ES-I3 (cell line): ENCODE measurements around the gene FBXL4.
A peak's percentile ranks its signal among the peaks of the same experiment; 100 is the strongest.

Experiments used
- H3K36me3 ChIP-seq: 2 replicates; pipeline ENCODE4 v1.6.1; 2013; ENCODE audit warnings: mild to moderate bottlenecking, low read length, control low read depth, moderate library complexity; ENCODE audit not compliant: insufficient read depth
- H3K4me1 ChIP-seq: 2 replicates; pipeline ENCODE4 v1.6.1; 2013; ENCODE audit warnings: mild to moderate bottlenecking, control low read depth, low read length; ENCODE audit not compliant: insufficient read depth
- H3K9ac ChIP-seq: 2 replicates; pipeline ENCODE4 v1.6.1; 2013; ENCODE audit warnings: low read depth, mild to moderate bottlenecking, low read length, moderate library complexity
- H3K9me3 ChIP-seq: 2 replicates; pipeline ENCODE4 v1.6.1; 2013; ENCODE audit warnings: mild to moderate bottlenecking, low read length, moderate library complexity; ENCODE audit not compliant: control insufficient read depth, insufficient read depth

FBXL4 gene

GRCh38 chr6:98970469-98970868 is 22.7 kb upstream of the FBXL4 start:
- Histone ChIP-seq H3K9me3 (0 out of 2 replicates have a peak, but pooled peaks cover 2% of the 10 kb centered on the region), H3K9ac (no peak overlapping the region), H3K36me3 (no peaks in the 10 kb centered on the region), H3K4me1 (no peaks in the 10 kb centered on the region)

- H3K9me3 ChIP-seq, result 0 out of 2 replicates have a peak, but pooled peaks cover 2% of the 10 kb centered on the region
- no peaks in the 10 kb centered on the region for H3K4me1 ChIP-seq
- H3K36me3 ChIP-seq, result no peaks in the 10 kb centered on the region
- H3K9ac ChIP-seq, result no peak overlapping the region
Observed at GRCh38 chr6:98967616-98968015, 19.9 kb upstream of the FBXL4 start.

- no peaks in the 10 kb centered on the region for H3K36me3 ChIP-seq
- H3K9ac ChIP-seq, result no peak overlapping the region
- H3K9me3 ChIP-seq, result no peaks in the 10 kb centered on the region
- H3K4me1 ChIP-seq, result no peaks in the 10 kb centered on the region
Observed at GRCh38 chr6:98959631-98960030, 11.9 kb upstream of the FBXL4 start.

GRCh38 chr6:98958776-98959175 is 11.0 kb upstream of the FBXL4 start:
- no peaks in the 10 kb centered on the region for H3K9me3 ChIP-seq
- H3K36me3 ChIP-seq, result no peaks in the 10 kb centered on the region
- no peaks in the 10 kb centered on the region for H3K4me1 ChIP-seq
- no peak overlapping the region for H3K9ac ChIP-seq

- no peak overlapping the region for H3K9ac ChIP-seq
- no peaks in the 10 kb centered on the region for H3K4me1 ChIP-seq
- no peaks in the 10 kb centered on the region for H3K9me3 ChIP-seq
- no peaks in the 10 kb centered on the region for H3K36me3 ChIP-seq
Observed at GRCh38 chr6:98957450-98957849, 9.7 kb upstream of the FBXL4 start.

- no peaks in the 10 kb centered on the region for H3K36me3 ChIP-seq
- no peaks in the 10 kb centered on the region for H3K4me1 ChIP-seq
- no peak overlapping the region for H3K9ac ChIP-seq
- peaks cover 3% of the 10 kb centered on the region; the same call in 1 of the 2 replicates for H3K9me3 ChIP-seq
Observed at GRCh38 chr6:98949589-98949988, 1.8 kb upstream of the FBXL4 start.

- Histone ChIP-seq H3K9ac (peak overlapping the region; percentile 54), H3K4me1 (no peaks in the 10 kb centered on the region), H3K36me3 (no peaks in the 10 kb centered on the region), H3K9me3 (peaks cover 3% of the 10 kb centered on the region; the same call in 1 of the 2 replicates)
Observed at GRCh38 chr6:98946879-98947410, 801 bp downstream of the FBXL4 start.

GRCh38 chr6:98946266-98946878 is 1.4 kb downstream of the FBXL4 start:
- Histone ChIP-seq H3K36me3 (no peaks in the 10 kb centered on the region), H3K4me1 (no peaks in the 10 kb centered on the region), H3K9me3 (peaks cover 3% of the 10 kb centered on the region; the same call in 1 of the 2 replicates), H3K9ac (peak overlapping the region; percentile 54; the same call in 1 of the 2 replicates)

GRCh38 chr6:98945311-98946115 is 2.2 kb downstream of the FBXL4 start:
- H3K4me1 ChIP-seq, result no peaks in the 10 kb centered on the region
- peaks cover 3% of the 10 kb centered on the region; the same call in 1 of the 2 replicates for H3K9me3 ChIP-seq
- H3K36me3 ChIP-seq, result no peaks in the 10 kb centered on the region
- H3K9ac ChIP-seq, result no peak overlapping the region

GRCh38 chr6:98944598-98945081 is 3.1 kb downstream of the FBXL4 start:
- H3K36me3 ChIP-seq, result no peaks in the 10 kb centered on the region
- no peaks in the 10 kb centered on the region for H3K4me1 ChIP-seq
- no peaks in the 10 kb centered on the region for H3K9me3 ChIP-seq
- no peak overlapping the region for H3K9ac ChIP-seq

GRCh38 chr6:98944168-98944567 is 3.6 kb downstream of the FBXL4 start:
- Histone ChIP-seq H3K9ac (no peak overlapping the region), H3K36me3 (no peaks in the 10 kb centered on the region), H3K9me3 (no peaks in the 10 kb centered on the region), H3K4me1 (no peaks in the 10 kb centered on the region)

GRCh38 chr6:98942263-98942803 is 5.4 kb downstream of the FBXL4 start:
- H3K4me1 ChIP-seq, result no peaks in the 10 kb centered on the region
- no peaks in the 10 kb centered on the region for H3K9me3 ChIP-seq
- no peaks in the 10 kb centered on the region for H3K36me3 ChIP-seq
- no peak overlapping the region for H3K9ac ChIP-seq

GRCh38 chr6:98941319-98941718 is 6.4 kb downstream of the FBXL4 start:
- H3K9me3 ChIP-seq, result no peaks in the 10 kb centered on the region
- no peaks in the 10 kb centered on the region for H3K36me3 ChIP-seq
- H3K9ac ChIP-seq, result no peak overlapping the region
- no peaks in the 10 kb centered on the region for H3K4me1 ChIP-seq

GRCh38 chr6:98937351-98937750 is 10.4 kb downstream of the FBXL4 start:
- Histone ChIP-seq H3K9ac (no peak overlapping the region), H3K4me1 (peaks cover 6% of the 10 kb centered on the region), H3K9me3 (no peaks in the 10 kb centered on the region), H3K36me3 (no peaks in the 10 kb centered on the region)
